K562 (cell line): Measurements from ENCODE around the gene DYRK1A. TPM values are rescaled to one million over a fixed set of nuclear protein-coding genes. Genes with fewer than 3 reads are reported as not detected.

Experiments
- ATAC-seq: fragments of 200-7000 bp; cut with Tn5 transposase; 3 replicates; pipeline ENCODE4 v1.9.1; 2020; ENCODE audit warnings: moderate library complexity
- BruUV-seq: library from RNA; stranded (reverse); fragments of 400-500 nt; replicated peaks from 2 replicates; lab custom pipeline; 2021; lab: Mats Ljungman, UMichigan
- CTCF ChIA-PET: fragments of 300-600 bp; formaldehyde crosslinking; extraction: SDS; loops from one replicate; lab custom pipeline; 2021; ENCODE audit warnings: low intra/inter-chr PET ratio; lab: Yijun Ruan, JAX
- POLR2A ChIA-PET: fragments of 300-600, 350-650 bp; sonication (Branson Sonifier 250); formaldehyde crosslinking; extraction: SDS; loops from one replicate; lab custom pipeline; 2021; ENCODE audit warnings: antibody characterized with exemption, inconsistent platforms; lab: Yijun Ruan, JAX
- DNase-seq, 4 experiments: peaks; one replicate each; pipeline versions ENCODE4 v3.0.0 to v3.0.0-alpha.2; 2011 to 2018; ENCODE audit warnings: low spot score in 3 of 4, mixed read lengths in 3 of 4; ENCODE audit errors: extremely low read depth in 1 of 4
- FAIRE-seq: peaks from 2 replicates; lab custom pipeline; 2011; peaks lifted over from hg19 to GRCh38; lab: Jason Lieb, UNC
- H2AFZ ChIP-seq: 2 replicates; pipeline ENCODE4 v1.6.0; 2011; ENCODE audit warnings: low read depth, low read length, control low read depth, inconsistent platforms
- H3K27ac ChIP-seq: fragments of 200-600 bp; 3 replicates; pipeline ENCODE4 v1.8.0; 2011; ENCODE audit warnings: low read depth, mild to moderate bottlenecking, control low read depth, inconsistent platforms, low read length, moderate library complexity, mixed read lengths; ENCODE audit errors: extremely low read depth
- H3K27me3 ChIP-seq, 2 experiments: fragments of 300-600 bp in 1 of 2; 2 replicates in 1 of 2; 3 replicates in 1 of 2; pipeline versions ENCODE4 v1.6.0 to v1.8.0; 2011; ENCODE audit warnings: inconsistent platforms in 2 of 2, low read length in 2 of 2, mild to moderate bottlenecking in 1 of 2, mixed read lengths in 1 of 2, moderate library complexity in 1 of 2; ENCODE audit not compliant: control insufficient read depth in 2 of 2, insufficient read depth in 2 of 2
- H3K36me3 ChIP-seq: fragments of 300-600 bp; 3 replicates; pipeline ENCODE4 v1.8.0; 2011; ENCODE audit warnings: mild to moderate bottlenecking, low read length, inconsistent platforms; ENCODE audit not compliant: control insufficient read depth, insufficient read depth
- H3K4me1 ChIP-seq, 2 experiments: fragments of 200-600 bp in 1 of 2; replicated peaks in 1 of 2; 2 replicates in 1 of 2; 3 replicates in 1 of 2; pipeline versions ENCODE4 v1.5.1 to v1.8.0; 2011; ENCODE audit warnings: inconsistent platforms in 2 of 2, low read length in 2 of 2, mild to moderate bottlenecking in 1 of 2, mixed read lengths in 1 of 2, moderate library complexity in 1 of 2; ENCODE audit not compliant: control insufficient read depth in 2 of 2, insufficient read depth in 2 of 2
- H3K4me2 ChIP-seq: 2 replicates; pipeline ENCODE4 v1.6.1; 2011; ENCODE audit warnings: low read length, control low read depth, inconsistent platforms, mixed read lengths; ENCODE audit not compliant: insufficient read depth
- H3K4me3 ChIP-seq: fragments of 200-600 bp; sonication (generic), shearing (Covaris generic); 2 replicates; pipeline ENCODE4 v1.5.1; 2016; ENCODE audit warnings: control low read depth, inconsistent platforms
- H3K79me2 ChIP-seq: fragments of 200-600 bp; 3 replicates; pipeline ENCODE4 v1.8.0; 2011; ENCODE audit warnings: low read length, inconsistent platforms; ENCODE audit not compliant: control insufficient read depth, insufficient read depth
- H3K9ac ChIP-seq, 2 experiments: 2 replicates each; pipeline versions ENCODE4 v1.6.0 to v1.6.1; 2011; ENCODE audit warnings: low read depth in 2 of 2, low read length in 2 of 2, control low read depth in 1 of 2, inconsistent platforms in 1 of 2, mild to moderate bottlenecking in 1 of 2, mixed read lengths in 1 of 2; ENCODE audit not compliant: insufficient read depth in 1 of 2
- H3K9me1 ChIP-seq: one replicate; pipeline ENCODE4 v1.6.0; 2011; ENCODE audit warnings: inconsistent platforms, mild to moderate bottlenecking, low read length, moderate library complexity; ENCODE audit not compliant: control insufficient read depth, insufficient read depth
- H3K9me3 ChIP-seq: replicated peaks from 2 replicates; pipeline ENCODE4 v1.5.1; 2011; ENCODE audit warnings: low read depth, low read length, inconsistent platforms; ENCODE audit not compliant: control insufficient read depth, insufficient read depth
- H4K20me1 ChIP-seq: replicated peaks from 2 replicates; pipeline ENCODE4 v1.6.1; 2011; ENCODE audit warnings: low read length, inconsistent platforms, mixed read lengths; ENCODE audit not compliant: control insufficient read depth, insufficient read depth
- ARNT ChIP-seq, 2 experiments: fragments of 450-650 bp; IDR thresholded peaks; 2 replicates each; pipeline ENCODE4 v1.6.1; 2016; ENCODE audit warnings: mild to moderate bottlenecking in 1 of 2
- CREB3L1 ChIP-seq: fragments of 450-650 bp; IDR thresholded peaks from 2 replicates; pipeline ENCODE4 v1.6.1; 2014; ENCODE audit warnings: low read depth, mild to moderate bottlenecking, moderate library complexity, borderline replicate concordance
- E2F1 ChIP-seq: sonication (generic); formaldehyde crosslinking; IDR thresholded peaks from 2 replicates; pipeline ENCODE4 v1.8.1; 2023; ENCODE audit warnings: mild to moderate bottlenecking, missing genetic modification reagents, moderate library complexity
- KDM4B ChIP-seq, 2 experiments: fragments of 450-650 bp in 1 of 2; sonication (generic) in 1 of 2; IDR thresholded peaks; 2 replicates each; pipeline ENCODE4 v1.6.1; 2016 to 2017; ENCODE audit warnings: borderline replicate concordance in 2 of 2, antibody characterized with exemption in 1 of 2, low read depth in 1 of 2, mild to moderate bottlenecking in 1 of 2
- MIER1 ChIP-seq: fragments of 450-650 bp; IDR thresholded peaks from 2 replicates; pipeline ENCODE4 v1.6.1; 2016; ENCODE audit warnings: antibody characterized with exemption, mild to moderate bottlenecking, low read depth
- MXD1 ChIP-seq: fragments of 250-450 bp; sonication (Bioruptor Pico); IDR thresholded peaks from 2 replicates; pipeline ENCODE4 v1.8.0; 2021; ENCODE audit warnings: borderline replicate concordance, mild to moderate bottlenecking, moderate library complexity; ENCODE audit not compliant: poor library complexity, severe bottlenecking
- PCBP1 ChIP-seq: fragments of 200-400 bp; formaldehyde crosslinking; IDR thresholded peaks from 2 replicates; pipeline ENCODE4 v1.6.1; 2018; ENCODE audit warnings: mild to moderate bottlenecking, low read depth, low read length; ENCODE audit not compliant: poor library complexity, severe bottlenecking
- PRMT5 ChIP-seq: sonication (generic); formaldehyde crosslinking; IDR thresholded peaks from 2 replicates; pipeline ENCODE4 v1.5.0; 2020; ENCODE audit warnings: missing genetic modification reagents
- RHOXF2B ChIP-seq: fragments of 250-450 bp; sonication (Bioruptor Pico); conservative IDR thresholded peaks from 2 replicates; pipeline ENCODE4 v1.5.1; 2021
- SMARCC2 ChIP-seq: fragments of 450-650 bp; IDR thresholded peaks from 2 replicates; pipeline ENCODE4 v1.6.1; 2017; ENCODE audit warnings: antibody characterized with exemption, moderate library complexity, mild to moderate bottlenecking, low read depth
- YY1 ChIP-seq, 3 experiments: IDR thresholded peaks; 2 replicates each; pipeline ENCODE4 v1.6.1; 2011; ENCODE audit warnings: low read length in 2 of 3, mild to moderate bottlenecking in 2 of 3, moderate library complexity in 2 of 3, borderline replicate concordance in 1 of 3, control low read depth in 1 of 3, low read depth in 1 of 3; ENCODE audit not compliant: insufficient read depth in 3 of 3, insufficient replicate concordance in 2 of 3, control insufficient read depth in 1 of 3, insufficient read length in 1 of 3; ENCODE audit errors: extremely low read depth in 1 of 3
- ZBED1 ChIP-seq: IDR thresholded peaks from 2 replicates; pipeline ENCODE4 v1.6.1; 2014
- ZNF197 ChIP-seq: fragments of 200-800 bp; sonication (Bioruptor generic); IDR thresholded peaks from 2 replicates; pipeline ENCODE4 v1.6.1; 2016; ENCODE audit warnings: low read depth, missing genetic modification characterization, missing compliant biosample characterization
- ZNF3 ChIP-seq: fragments of 250-450 bp; sonication (Bioruptor Pico); IDR thresholded peaks from 2 replicates; pipeline ENCODE4 v1.5.0; 2021; ENCODE audit warnings: mild to moderate bottlenecking, moderate library complexity
- ZNF449 ChIP-seq: fragments of 250-450 bp; sonication (Bioruptor Pico); IDR thresholded peaks from 2 replicates; pipeline ENCODE4 v1.8.0; 2022; ENCODE audit warnings: moderate library complexity, mild to moderate bottlenecking, inconsistent platforms
- WGBS: fragments of 100-300 bp; shearing (Covaris generic); methylation state at CpG from one replicate; pipeline ENCODE4 v1.1.6; 2016; ENCODE audit warnings: low coverage, mixed read lengths; ENCODE audit not compliant: insufficient coverage; ENCODE audit errors: missing lambda C conversion rate; 5-methylcytosine and 5-hydroxymethylcytosine counted together
- in situ Hi-C: fragments of 300-500 bp; cut with MboI; formaldehyde crosslinking; loops from 4 replicates; pipeline ENCODE4 v1.15.0; 2018; ENCODE audit warnings: inconsistent platforms, mixed read lengths
- intact Hi-C: fragments of 100-400 bp; cut with micrococcal nuclease; formaldehyde crosslinking; loops from 2 replicates; pipeline ENCODE4 v1.14.2; 2022
- polyA plus RNA-seq, 8 experiments: library from polyadenylated mRNA; depleted of rRNA in 4 of 8; stranded (reverse) in 5 of 8; unstranded in 3 of 8; fragments of >200 nt; fragmentation: Nextera tagmentation in 2 of 8; fragmentation: Illumina TruSeq in 1 of 8; extraction: Ambion mirVana in 2 of 8; extraction: Trizol in 1 of 8; gene quantifications; 2 replicates each; pipeline versions ENCODE4 v1.2.1 to v1.2.3, GENCODE V29; 2011 to 2014; ENCODE audit warnings: inconsistent platforms in 1 of 8, missing spikeins in 1 of 8
- total RNA-seq, 7 experiments: library from RNA; depleted of rRNA in 6 of 7; stranded (reverse); fragments of >200 nt in 6 of 7; fragmentation: Illumina TruSeq in 2 of 7; extraction: Trizol in 2 of 7; gene quantifications; 2 replicates each; pipeline versions ENCODE4 v1.2.1 to v1.2.3, GENCODE V29; 2011 to 2021; ENCODE audit warnings: low replicate concordance in 1 of 7

Gene DYRK1A
- total and polyA plus RNA-seq, 9 of the 15 experiments (the other 6 are each of a cell fraction or from before 2014, with no cell fraction given): 3.7 to 64.8 (median 42.3) TPM

- Histone ChIP-seq H2AFZ (no peak overlapping the region), H4K20me1 (peaks cover 21% of the 10 kb centered on the region), H3K9me3 (no peaks in the 10 kb centered on the region), H3K36me3 (peaks cover 53% of the 10 kb centered on the region), H3K9me1 (no peaks in the 10 kb centered on the region), H3K79me2 (peaks cover 95% of the 10 kb centered on the region), H3K9ac (no peak overlapping the region), H3K4me3 (no peak overlapping the region), H3K27me3 (no peaks in the 10 kb centered on the region), H3K27ac (no peak overlapping the region), H3K4me1 (peaks cover 0 to 11% of the 10 kb centered on the region in 2 experiments; a peak in 2 of 5 replicates), H3K4me2 (no peak overlapping the region)
- ChIA-PET CTCF (no interaction called here), POLR2A (interaction anchor here (0.7 to 2.2 kb wide), 4 partner anchors 13 to 48 kb away, joined by 3 to 13 read pairs (median 3); no protein-coding TSS in a partner anchor)
- intact Hi-C loops (no loop called here), in situ Hi-C loops (no loop called here)
- WGBS: 75% methylated on average over 4 of the region's 4 CpGs
- FAIRE-seq (no peak), ATAC-seq (no peak), DNase-seq (no peak)
- no TSS peak for BruUV-seq
- TF ChIP-seq SMARCC2 (no peak), ZBED1 (no peak), ZNF3 (CRISPR knock-in tag) (no peak), ZNF197 (CRISPR knock-in tag) (no peak), ARNT (IDR thresholded peaks at IDR 0.05) (no peak), MIER1 (no peak), E2F1 (CRISPR knock-in tag) (no peak), MXD1 (no peak), KDM4B (IDR thresholded peaks at IDR 0.05; ENCODE audit: borderline replicate concordance in 2 of 2, low read depth in 1 of 2) (no peak), CREB3L1 (no peak), RHOXF2B (CRISPR knock-in tag) (no peak), PCBP1 (no peak), YY1 (IDR thresholded peaks at IDR 0.05; ENCODE audit: borderline replicate concordance in 1 of 3, control insufficient read depth in 1 of 3, extremely low read depth in 1 of 3, insufficient read depth in 3 of 3, insufficient read length in 1 of 3, insufficient replicate concordance in 2 of 3, low read depth in 1 of 3, low read length in 2 of 3) (no peak), PRMT5 (CRISPR knock-in tag) (no peak), ZNF449 (no peak)
These were observed 64.7 kb downstream of the DYRK1A start for GRCh38 chr21:37431243-37431642.
